ENCODE data around the gene ST7. TPM values are rescaled to one million over a fixed set of nuclear protein-coding genes. Genes with fewer than 3 reads are reported as not detected.

ST7 gene
- total and polyA plus RNA-seq, 2 of the 13 experiments (the other 11 are each of a cell fraction or from before 2014, with no cell fraction given): 17.3 to 23.5 TPM

DNA sequence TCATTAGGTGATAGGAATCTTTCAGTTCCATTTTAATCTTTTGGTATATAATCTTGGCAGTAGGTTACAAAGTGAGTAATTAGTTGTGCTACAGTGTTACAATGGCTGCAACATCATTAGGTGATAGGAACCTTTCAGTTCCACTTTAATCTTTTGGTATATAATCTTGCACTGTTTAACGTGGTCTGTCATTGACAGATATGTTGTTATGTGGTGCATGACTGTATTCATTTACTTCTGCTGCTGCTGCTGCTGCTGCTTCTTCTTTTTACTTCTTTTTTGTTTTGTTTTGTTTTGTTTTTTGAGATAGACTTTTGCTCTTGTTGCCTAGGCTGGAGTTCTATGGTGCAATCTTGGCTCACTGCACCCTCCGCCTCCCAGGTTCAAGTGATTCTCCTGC is 28.6 kb downstream of the ST7 start:
- Histone ChIP-seq H3K79me2 (ENCODE audit: insufficient read depth, low read length) (peaks cover 4% of the 10 kb centered on the region), H3K27me3 (ENCODE audit: control insufficient read depth in 1 of 2, insufficient read depth in 2 of 2, low read length in 2 of 2) (no peaks in the 10 kb centered on the region), H2AFZ (ENCODE audit: low read length) (no peak overlapping the region), H3K36me3 (replicated peaks in 1 of 2; ENCODE audit: control insufficient read depth in 1 of 2, insufficient read depth in 2 of 2, low read length in 2 of 2) (no peaks in the 10 kb centered on the region), H3K9me3 (ENCODE audit: low read length) (no peaks in the 10 kb centered on the region), H3K4me2 (ENCODE audit: low read depth, low read length) (no peak overlapping the region), H3K4me1 (ENCODE audit: insufficient read depth, low read length) (peaks cover 10% of the 10 kb centered on the region), H3K4me3 (replicated peaks in 1 of 3; ENCODE audit: insufficient read depth in 1 of 3, low read depth in 2 of 3, low read length in 3 of 3) (no peak overlapping the region), H3K9ac (ENCODE audit: insufficient read depth, low read depth, low read length) (no peak overlapping the region), H3K27ac (ENCODE audit: extremely low read length, insufficient read depth, low read length) (no peak overlapping the region), H4K20me1 (ENCODE audit: insufficient read depth, low read length) (peaks cover 4% of the 10 kb centered on the region; the same call in 1 of the 2 replicates)
- POLR2A ChIA-PET: no interaction called here
- ATAC-seq: no peak
- WGBS (ENCODE audit: low lambda C conversion rate): 97% methylated on average over 2 of the region's 2 CpGs
- no peak for FAIRE-seq
- DNase-seq (ENCODE audit: low spot score): no peak
- in situ Hi-C loops (cut with HindIII; ENCODE audit: extremely low pct_ligation_motif_present, low pct_unique_long_range_greater_than_20kb): no loop called here
- no TSS peak for BruUV-seq (replicated peaks)
- intact Hi-C loops (cut with micrococcal nuclease; ENCODE audit: unreplicated experiment): loop anchor here (2.0 kb wide), 1 partner anchor 47 kb away; no protein-coding TSS in a partner anchor
- CTCF ChIA-PET (ENCODE audit: low intra/inter-chr PET ratio, low total read pairs): no interaction called here
- TF ChIP-seq ZNF224 (CRISPR knock-in tag; IDR thresholded peaks at IDR 0.05) (no peak), ZNF20 (CRISPR knock-in tag; IDR thresholded peaks at IDR 0.05) (no peak), KDM6A (CRISPR knock-in tag; IDR thresholded peaks at IDR 0.05; ENCODE audit: low read depth) (no peak), ZNF672 (CRISPR knock-in tag; IDR thresholded peaks at IDR 0.05) (no peak), HNRNPK (IDR thresholded peaks at IDR 0.05; ENCODE audit: low read depth, low read length, poor library complexity, severe bottlenecking) (no peak), RAD51 (IDR thresholded peaks at IDR 0.05; ENCODE audit: borderline replicate concordance) (no peak), TCF7 (IDR thresholded peaks at IDR 0.05; ENCODE audit: low read depth) (no peak), HNRNPLL (IDR thresholded peaks at IDR 0.05; ENCODE audit: low read depth, low read length, poor library complexity, severe bottlenecking) (no peak), SAP130 (CRISPR knock-in tag; IDR thresholded peaks at IDR 0.05; ENCODE audit: low read depth) (no peak)
- TF ChIP-seq, protein P1, sequence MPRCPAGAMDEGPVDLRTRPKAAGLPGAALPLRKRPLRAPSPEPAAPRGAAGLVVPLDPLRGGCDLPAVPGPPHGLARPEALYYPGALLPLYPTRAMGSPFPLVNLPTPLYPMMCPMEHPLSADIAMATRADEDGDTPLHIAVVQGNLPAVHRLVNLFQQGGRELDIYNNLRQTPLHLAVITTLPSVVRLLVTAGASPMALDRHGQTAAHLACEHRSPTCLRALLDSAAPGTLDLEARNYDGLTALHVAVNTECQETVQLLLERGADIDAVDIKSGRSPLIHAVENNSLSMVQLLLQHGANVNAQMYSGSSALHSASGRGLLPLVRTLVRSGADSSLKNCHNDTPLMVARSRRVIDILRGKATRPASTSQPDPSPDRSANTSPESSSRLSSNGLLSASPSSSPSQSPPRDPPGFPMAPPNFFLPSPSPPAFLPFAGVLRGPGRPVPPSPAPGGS (CRISPR knock-in tag; IDR thresholded peaks at IDR 0.05): no peak
- TF ChIP-seq, protein P2, sequence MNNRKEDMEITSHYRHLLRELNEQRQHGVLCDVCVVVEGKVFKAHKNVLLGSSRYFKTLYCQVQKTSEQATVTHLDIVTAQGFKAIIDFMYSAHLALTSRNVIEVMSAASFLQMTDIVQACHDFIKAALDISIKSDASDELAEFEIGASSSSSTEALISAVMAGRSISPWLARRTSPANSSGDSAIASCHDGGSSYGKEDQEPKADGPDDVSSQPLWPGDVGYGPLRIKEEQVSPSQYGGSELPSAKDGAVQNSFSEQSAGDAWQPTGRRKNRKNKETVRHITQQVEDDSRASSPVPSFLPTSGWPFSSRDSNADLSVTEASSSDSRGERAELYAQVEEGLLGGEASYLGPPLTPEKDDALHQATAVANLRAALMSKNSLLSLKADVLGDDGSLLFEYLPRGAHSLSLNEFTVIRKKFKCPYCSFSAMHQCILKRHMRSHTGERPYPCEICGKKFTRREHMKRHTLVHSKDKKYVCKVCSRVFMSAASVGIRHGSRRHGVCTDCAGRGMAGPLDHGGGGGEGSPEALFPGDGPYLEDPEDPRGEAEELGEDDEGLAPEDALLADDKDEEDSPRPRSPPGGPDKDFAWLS (CRISPR knock-in tag; IDR thresholded peaks at IDR 0.05; ENCODE audit: borderline replicate concordance): no peak
- TF ChIP-seq, protein P3, sequence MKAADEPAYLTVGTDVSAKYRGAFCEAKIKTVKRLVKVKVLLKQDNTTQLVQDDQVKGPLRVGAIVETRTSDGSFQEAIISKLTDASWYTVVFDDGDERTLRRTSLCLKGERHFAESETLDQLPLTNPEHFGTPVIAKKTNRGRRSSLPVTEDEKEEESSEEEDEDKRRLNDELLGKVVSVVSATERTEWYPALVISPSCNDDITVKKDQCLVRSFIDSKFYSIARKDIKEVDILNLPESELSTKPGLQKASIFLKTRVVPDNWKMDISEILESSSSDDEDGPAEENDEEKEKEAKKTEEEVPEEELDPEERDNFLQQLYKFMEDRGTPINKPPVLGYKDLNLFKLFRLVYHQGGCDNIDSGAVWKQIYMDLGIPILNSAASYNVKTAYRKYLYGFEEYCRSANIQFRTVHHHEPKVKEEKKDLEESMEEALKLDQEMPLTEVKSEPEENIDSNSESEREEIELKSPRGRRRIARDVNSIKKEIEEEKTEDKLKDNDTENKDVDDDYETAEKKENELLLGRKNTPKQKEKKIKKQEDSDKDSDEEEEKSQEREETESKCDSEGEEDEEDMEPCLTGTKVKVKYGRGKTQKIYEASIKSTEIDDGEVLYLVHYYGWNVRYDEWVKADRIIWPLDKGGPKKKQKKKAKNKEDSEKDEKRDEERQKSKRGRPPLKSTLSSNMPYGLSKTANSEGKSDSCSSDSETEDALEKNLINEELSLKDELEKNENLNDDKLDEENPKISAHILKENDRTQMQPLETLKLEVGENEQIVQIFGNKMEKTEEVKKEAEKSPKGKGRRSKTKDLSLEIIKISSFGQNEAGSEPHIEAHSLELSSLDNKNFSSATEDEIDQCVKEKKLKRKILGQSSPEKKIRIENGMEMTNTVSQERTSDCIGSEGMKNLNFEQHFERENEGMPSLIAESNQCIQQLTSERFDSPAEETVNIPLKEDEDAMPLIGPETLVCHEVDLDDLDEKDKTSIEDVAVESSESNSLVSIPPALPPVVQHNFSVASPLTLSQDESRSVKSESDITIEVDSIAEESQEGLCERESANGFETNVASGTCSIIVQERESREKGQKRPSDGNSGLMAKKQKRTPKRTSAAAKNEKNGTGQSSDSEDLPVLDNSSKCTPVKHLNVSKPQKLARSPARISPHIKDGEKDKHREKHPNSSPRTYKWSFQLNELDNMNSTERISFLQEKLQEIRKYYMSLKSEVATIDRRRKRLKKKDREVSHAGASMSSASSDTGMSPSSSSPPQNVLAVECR (CRISPR knock-in tag; IDR thresholded peaks at IDR 0.05; ENCODE audit: borderline replicate concordance): no peak
- TF ChIP-seq, protein P4, sequence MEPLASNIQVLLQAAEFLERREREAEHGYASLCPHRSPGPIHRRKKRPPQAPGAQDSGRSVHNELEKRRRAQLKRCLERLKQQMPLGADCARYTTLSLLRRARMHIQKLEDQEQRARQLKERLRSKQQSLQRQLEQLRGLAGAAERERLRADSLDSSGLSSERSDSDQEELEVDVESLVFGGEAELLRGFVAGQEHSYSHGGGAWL (CRISPR knock-in tag; IDR thresholded peaks at IDR 0.05): no peak
